Activated naive CD4-positive, alpha-beta T cell treated with anti-CD3 and anti-CD28 coated beads, Interleukin-2, amount 50 U/mL, for 24 hours (primary cell): ENCODE data around the gene UBE2D2.

Experiments used
- H3K27ac Mint-ChIP-seq: one replicate; pipeline ENCODE4 v1.8.0; 2021; ENCODE audit warnings: mild to moderate bottlenecking, mixed read lengths
- H3K27me3 Mint-ChIP-seq: one replicate; pipeline ENCODE4 v1.8.0; 2021; ENCODE audit warnings: mixed read lengths
- H3K36me3 Mint-ChIP-seq: one replicate; pipeline ENCODE4 v1.8.0; 2021; ENCODE audit warnings: mixed read lengths
- H3K4me1 Mint-ChIP-seq: one replicate; pipeline ENCODE4 v1.8.0; 2021; ENCODE audit warnings: mixed read lengths
- H3K4me3 Mint-ChIP-seq: one replicate; pipeline ENCODE4 v1.8.0; 2021; ENCODE audit warnings: mild to moderate bottlenecking, mixed read lengths
- H3K9me3 Mint-ChIP-seq: one replicate; pipeline ENCODE4 v1.8.0; 2021; ENCODE audit warnings: mixed read lengths

UBE2D2 gene

GRCh38 chr5:139653616-139654015 is 92.5 kb downstream of the UBE2D2 start:
- H3K36me3 Mint-ChIP-seq = no peaks in the 10 kb centered on the region
- no peaks in the 10 kb centered on the region for H3K9me3 Mint-ChIP-seq
- H3K27me3 Mint-ChIP-seq = peaks cover 23% of the 10 kb centered on the region
- H3K4me3 Mint-ChIP-seq = no peak overlapping the region
- H3K27ac Mint-ChIP-seq = no peak overlapping the region
- H3K4me1 Mint-ChIP-seq = peaks cover 23% of the 10 kb centered on the region

GRCh38 chr5:139654464-139654863 is 93.3 kb downstream of the UBE2D2 start:
- Mint-ChIP-seq H3K4me3 (no peak overlapping the region), H3K9me3 (no peaks in the 10 kb centered on the region), H3K27me3 (peaks cover 24% of the 10 kb centered on the region), H3K27ac (no peak overlapping the region), H3K36me3 (no peaks in the 10 kb centered on the region), H3K4me1 (peaks cover 27% of the 10 kb centered on the region)

- no peaks in the 10 kb centered on the region for H3K9me3 Mint-ChIP-seq
- H3K27me3 Mint-ChIP-seq = peaks cover 19% of the 10 kb centered on the region
- H3K4me1 Mint-ChIP-seq = peaks cover 22% of the 10 kb centered on the region
- H3K36me3 Mint-ChIP-seq = no peaks in the 10 kb centered on the region
- H3K4me3 Mint-ChIP-seq = no peak overlapping the region
- no peak overlapping the region for H3K27ac Mint-ChIP-seq
These were observed 93.8 kb downstream of the UBE2D2 start for GRCh38 chr5:139654871-139655491.

GRCh38 chr5:139655727-139656271 is 94.7 kb downstream of the UBE2D2 start:
- Mint-ChIP-seq H3K4me1 (peaks cover 16% of the 10 kb centered on the region), H3K27me3 (peaks cover 17% of the 10 kb centered on the region), H3K4me3 (no peak overlapping the region), H3K36me3 (no peaks in the 10 kb centered on the region), H3K9me3 (no peaks in the 10 kb centered on the region), H3K27ac (no peak overlapping the region)

- peaks cover 8% of the 10 kb centered on the region for H3K4me1 Mint-ChIP-seq
- no peaks in the 10 kb centered on the region for H3K36me3 Mint-ChIP-seq
- no peaks in the 10 kb centered on the region for H3K9me3 Mint-ChIP-seq
- H3K4me3 Mint-ChIP-seq = no peak overlapping the region
- H3K27ac Mint-ChIP-seq = no peak overlapping the region
- H3K27me3 Mint-ChIP-seq = peaks cover 9% of the 10 kb centered on the region
These were observed 96.5 kb downstream of the UBE2D2 start for GRCh38 chr5:139657363-139658321.

GRCh38 chr5:139658501-139658927 is 97.4 kb downstream of the UBE2D2 start:
- H3K27ac Mint-ChIP-seq = no peak overlapping the region
- peaks cover 3% of the 10 kb centered on the region for H3K4me1 Mint-ChIP-seq
- H3K4me3 Mint-ChIP-seq = no peak overlapping the region
- peaks cover 6% of the 10 kb centered on the region for H3K27me3 Mint-ChIP-seq
- no peaks in the 10 kb centered on the region for H3K36me3 Mint-ChIP-seq
- no peaks in the 10 kb centered on the region for H3K9me3 Mint-ChIP-seq

- Mint-ChIP-seq H3K27ac (no peak overlapping the region), H3K4me1 (peaks cover 3% of the 10 kb centered on the region), H3K27me3 (peaks cover 4% of the 10 kb centered on the region), H3K36me3 (no peaks in the 10 kb centered on the region), H3K9me3 (no peaks in the 10 kb centered on the region), H3K4me3 (no peak overlapping the region)
These were observed 98.0 kb downstream of the UBE2D2 start for GRCh38 chr5:139658928-139659667.

GRCh38 chr5:139659695-139660101 is 98.6 kb downstream of the UBE2D2 start:
- H3K27me3 Mint-ChIP-seq = peaks cover 2% of the 10 kb centered on the region
- H3K27ac Mint-ChIP-seq = no peak overlapping the region
- peaks cover 3% of the 10 kb centered on the region for H3K4me1 Mint-ChIP-seq
- H3K9me3 Mint-ChIP-seq = no peaks in the 10 kb centered on the region
- H3K36me3 Mint-ChIP-seq = no peaks in the 10 kb centered on the region
- H3K4me3 Mint-ChIP-seq = no peak overlapping the region

GRCh38 chr5:139660105-139660922 is 99.2 kb downstream of the UBE2D2 start:
- Mint-ChIP-seq H3K36me3 (no peaks in the 10 kb centered on the region), H3K27me3 (peaks cover 2% of the 10 kb centered on the region), H3K4me1 (peaks cover 3% of the 10 kb centered on the region), H3K9me3 (no peaks in the 10 kb centered on the region), H3K4me3 (no peak overlapping the region), H3K27ac (no peak overlapping the region)

- H3K27ac Mint-ChIP-seq = peak overlapping the region; percentile 65
These were observed 100.0 kb downstream of the UBE2D2 start for GRCh38 chr5:139660923-139661814.

GRCh38 chr5:139662617-139663016 is 101.5 kb downstream of the UBE2D2 start:
- no peak overlapping the region for H3K4me3 Mint-ChIP-seq
- peaks cover 14% of the 10 kb centered on the region for H3K4me1 Mint-ChIP-seq
- no peaks in the 10 kb centered on the region for H3K36me3 Mint-ChIP-seq
- no peak overlapping the region for H3K27ac Mint-ChIP-seq
- no peaks in the 10 kb centered on the region for H3K9me3 Mint-ChIP-seq
- peaks cover 1% of the 10 kb centered on the region for H3K27me3 Mint-ChIP-seq

More at GRCh38 chr5:139660923-139661814, 100.0 kb downstream of the UBE2D2 start:
- Mint-ChIP-seq H3K27me3 (peaks cover 2% of the 10 kb centered on the region), H3K4me1 (peaks cover 3% of the 10 kb centered on the region), H3K9me3 (no peaks in the 10 kb centered on the region), H3K4me3 (no peak overlapping the region), H3K36me3 (no peaks in the 10 kb centered on the region)

GRCh38 chr5:139663207-139664085 is 102.3 kb downstream of the UBE2D2 start:
- no peaks in the 10 kb centered on the region for H3K36me3 Mint-ChIP-seq
- H3K4me3 Mint-ChIP-seq = no peak overlapping the region
- no peaks in the 10 kb centered on the region for H3K9me3 Mint-ChIP-seq
- H3K27ac Mint-ChIP-seq = no peak overlapping the region
- H3K4me1 Mint-ChIP-seq = peaks cover 15% of the 10 kb centered on the region
- H3K27me3 Mint-ChIP-seq = peaks cover 1% of the 10 kb centered on the region

GRCh38 chr5:139664086-139664693 is 103.1 kb downstream of the UBE2D2 start:
- no peak overlapping the region for H3K27ac Mint-ChIP-seq
- H3K27me3 Mint-ChIP-seq = no peaks in the 10 kb centered on the region
- peaks cover 12% of the 10 kb centered on the region for H3K4me1 Mint-ChIP-seq

More at GRCh38 chr5:139664086-139664693, 103.1 kb downstream of the UBE2D2 start:
- Mint-ChIP-seq H3K4me3 (no peak overlapping the region), H3K9me3 (no peaks in the 10 kb centered on the region), H3K36me3 (no peaks in the 10 kb centered on the region)
